Measurements from ENCODE around the gene LAG3. TPM values are rescaled to one million over a fixed set of nuclear protein-coding genes. Genes with fewer than 3 reads are reported as not detected.
A peak's percentile ranks its signal among the peaks of the same experiment; 100 is the strongest.

LAG3 gene
- total and polyA plus RNA-seq, 2 donors from 2014 or later = 1.3 TPM; not detected in 1

GRCh38 chr12:6790496-6791150, 18.3 kb downstream of the LAG3 start:
- Histone ChIP-seq H3K4me1 (ENCODE audit: control insufficient read depth in 2 of 3, insufficient read depth in 2 of 3, low read depth in 1 of 3, low read length in 3 of 3) (peaks cover 0 to 4% (median 0%) of the 10 kb centered on the region in 3 donors), H3K9ac (ENCODE audit: low read length in 3 of 3) (no peak overlapping the region), H3K27me3 (ENCODE audit: control insufficient read depth, insufficient read depth, low read length) (no peaks in the 10 kb centered on the region), H3K4me3 (ENCODE audit: low read length in 3 of 3) (peak overlapping the region in 1 of 3 donors; percentile 28), H3K36me3 (ENCODE audit: control insufficient read depth in 2 of 3, insufficient read depth in 3 of 3, low read length in 3 of 3) (no peaks in the 10 kb centered on the region), H3K9me3 (ENCODE audit: control insufficient read depth in 2 of 3, insufficient read depth in 1 of 3, low read length in 3 of 3) (no peaks in the 10 kb centered on the region), H3K27ac (ENCODE audit: low read depth in 2 of 2, low read length in 2 of 2) (no peak overlapping the region)
- intact Hi-C loops (cut with DNase I) = no loop called here
- no peak for TF ChIP-seq CTCF (IDR thresholded peaks at IDR 0.05; ENCODE audit: borderline replicate concordance, extremely low read depth, insufficient read depth)
- FAIRE-seq (no peak), DNase-seq (no peak)

- Histone ChIP-seq H3K27ac (ENCODE audit: low read depth in 2 of 2, low read length in 2 of 2) (no peak overlapping the region), H3K4me1 (ENCODE audit: control insufficient read depth in 2 of 3, insufficient read depth in 2 of 3, low read depth in 1 of 3, low read length in 3 of 3) (peaks cover 0 to 4% (median 0%) of the 10 kb centered on the region in 3 donors), H3K9me3 (ENCODE audit: control insufficient read depth in 2 of 3, insufficient read depth in 1 of 3, low read length in 3 of 3) (no peaks in the 10 kb centered on the region), H3K36me3 (ENCODE audit: control insufficient read depth in 2 of 3, insufficient read depth in 3 of 3, low read length in 3 of 3) (no peaks in the 10 kb centered on the region), H3K9ac (ENCODE audit: low read length in 3 of 3) (no peak overlapping the region), H3K27me3 (ENCODE audit: control insufficient read depth, insufficient read depth, low read length) (no peaks in the 10 kb centered on the region), H3K4me3 (ENCODE audit: low read length in 3 of 3) (peak overlapping the region in 1 of 3 donors; percentile 30)
- no peak for FAIRE-seq
- no peak for TF ChIP-seq CTCF (IDR thresholded peaks at IDR 0.05; ENCODE audit: borderline replicate concordance, extremely low read depth, insufficient read depth)
- intact Hi-C loops (cut with DNase I) = no loop called here
- peak in 1 of 5 donors; percentile 40 for DNase-seq
Observed at GRCh38 chr12:6791931-6792520, 19.7 kb downstream of the LAG3 start.

DNA sequence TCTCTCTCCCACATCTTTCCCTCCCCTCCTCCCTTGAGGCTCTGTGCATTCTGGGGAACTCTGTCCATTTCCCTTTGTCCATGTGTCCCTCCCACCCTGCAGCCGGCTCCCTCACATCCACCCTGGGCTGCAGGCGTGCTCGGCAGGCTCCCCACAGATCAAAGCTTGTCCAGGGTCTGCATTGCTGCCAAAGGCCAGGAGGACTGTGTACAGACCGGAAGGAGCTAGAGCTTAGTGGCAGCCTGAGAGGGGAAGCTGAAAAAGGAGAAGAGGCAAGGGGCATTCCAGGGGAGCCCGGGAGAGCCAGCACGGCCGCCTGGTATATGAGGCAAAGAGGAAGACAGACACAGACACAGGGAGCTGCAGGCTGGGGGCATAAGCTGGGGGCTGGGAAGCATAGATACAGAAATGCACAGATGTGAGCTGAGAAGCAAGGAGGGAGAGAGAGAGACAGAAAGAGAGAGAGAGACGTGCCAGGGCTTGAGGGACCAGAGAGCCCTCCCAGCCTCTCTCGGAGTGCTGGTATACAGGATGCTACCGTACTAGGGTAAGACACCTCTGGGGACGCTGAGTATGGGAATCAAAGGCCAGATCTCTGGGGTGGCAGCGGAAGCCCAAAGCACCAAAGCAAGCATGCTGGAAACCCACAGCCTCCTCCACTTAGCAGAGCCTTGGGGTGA, 20.3 kb downstream of the LAG3 start:
- no peak for FAIRE-seq
- no peak overlapping the region for H3K27ac ChIP-seq (ENCODE audit: low read depth in 2 of 2, low read length in 2 of 2)

More for the DNA sequence above, 20.3 kb downstream of the LAG3 start:
- TF ChIP-seq CTCF (IDR thresholded peaks at IDR 0.05; ENCODE audit: borderline replicate concordance, extremely low read depth, insufficient read depth) = no peak
- H3K4me3 ChIP-seq (ENCODE audit: low read length in 3 of 3) = peak overlapping the region in 1 of 3 donors; percentile 30
- intact Hi-C loops (cut with DNase I) = no loop called here
- DNase-seq = peak in 4 of 5 donors; percentile 65 to 82 (median 68)
- no peaks in the 10 kb centered on the region for H3K27me3 ChIP-seq (ENCODE audit: control insufficient read depth, insufficient read depth, low read length)
- no peaks in the 10 kb centered on the region for H3K36me3 ChIP-seq (ENCODE audit: control insufficient read depth in 2 of 3, insufficient read depth in 3 of 3, low read length in 3 of 3)
- H3K9ac ChIP-seq (ENCODE audit: low read length in 3 of 3) = no peak overlapping the region
- no peaks in the 10 kb centered on the region for H3K9me3 ChIP-seq (ENCODE audit: control insufficient read depth in 2 of 3, insufficient read depth in 1 of 3, low read length in 3 of 3)
- peaks cover 0 to 4% (median 0%) of the 10 kb centered on the region in 3 donors for H3K4me1 ChIP-seq (ENCODE audit: control insufficient read depth in 2 of 3, insufficient read depth in 2 of 3, low read depth in 1 of 3, low read length in 3 of 3)
